GM23338 (cell line): ENCODE measurements around the gene APOA1. TPM values are rescaled to one million over a fixed set of nuclear protein-coding genes. Genes with fewer than 3 reads are reported as not detected.

Experiments
- ATAC-seq: fragments of 200-7000 bp; cut with Tn5 transposase; 3 replicates; pipeline ENCODE4 v1.9.1; 2020
- DNase-seq: peaks from one replicate; pipeline ENCODE4 v3.0.0-alpha.2; 2015; ENCODE audit warnings: low spot score
- H2AFZ ChIP-seq: fragments of 200-600 bp; sonication (generic); 2 replicates; pipeline ENCODE4 v1.8.0; 2016; ENCODE audit warnings: antibody characterized with exemption, mild to moderate bottlenecking, moderate library complexity
- H3F3A ChIP-seq: fragments of 200-600 bp; sonication (generic); replicated peaks from 2 replicates; pipeline ENCODE4 v1.8.0; 2017; ENCODE audit warnings: antibody characterized with exemption, mixed run types, low read depth
- H3K27ac ChIP-seq: fragments of 200-600 bp; sonication (generic); 2 replicates; pipeline ENCODE4 v1.6.1; 2016; ENCODE audit warnings: low read depth
- H3K27me3 ChIP-seq: fragments of 200-600 bp; sonication (generic); 2 replicates; pipeline ENCODE4 v1.8.0; 2016; ENCODE audit warnings: mild to moderate bottlenecking, mixed run types, moderate library complexity; ENCODE audit not compliant: insufficient read depth
- H3K36me3 ChIP-seq: fragments of 200-600 bp; sonication (generic); 2 replicates; pipeline ENCODE4 v1.8.0; 2016; ENCODE audit warnings: mild to moderate bottlenecking; ENCODE audit not compliant: insufficient read depth
- H3K4me1 ChIP-seq: fragments of 200-600 bp; sonication (generic); 2 replicates; pipeline ENCODE4 v1.8.0; 2016; ENCODE audit warnings: mild to moderate bottlenecking, moderate library complexity; ENCODE audit not compliant: insufficient read depth
- H3K4me2 ChIP-seq: fragments of 200-600 bp; sonication (generic); 2 replicates; pipeline ENCODE4 v1.7.1; 2017; ENCODE audit warnings: mixed run types
- H3K4me3 ChIP-seq: fragments of 200-600 bp; sonication (generic); 2 replicates; pipeline ENCODE4 v1.6.1; 2016; ENCODE audit warnings: mixed run types
- H3K79me2 ChIP-seq: fragments of 200-600 bp; sonication (generic); replicated peaks from 2 replicates; pipeline ENCODE4 v1.8.0; 2017; ENCODE audit warnings: mild to moderate bottlenecking; ENCODE audit not compliant: insufficient read depth
- H3K9me2 ChIP-seq: fragments of 200-600 bp; sonication (generic); 2 replicates; pipeline ENCODE4 v1.8.0; 2017; ENCODE audit not compliant: insufficient read depth
- H4K20me1 ChIP-seq: fragments of 200-600 bp; sonication (generic); replicated peaks from 2 replicates; pipeline ENCODE4 v1.8.0; 2017; ENCODE audit warnings: mild to moderate bottlenecking; ENCODE audit not compliant: insufficient read depth
- H3K27ac Mint-ChIP-seq: 2 replicates; pipeline ENCODE4 v1.8.0; 2020; ENCODE audit warnings: inconsistent platforms, mild to moderate bottlenecking, moderate library complexity, mixed read lengths
- H3K27me3 Mint-ChIP-seq: 3 replicates; pipeline ENCODE4 v1.8.0; 2022; ENCODE audit warnings: low read depth, mild to moderate bottlenecking, moderate library complexity, mixed read lengths, inconsistent platforms; ENCODE audit not compliant: insufficient read depth, poor library complexity
- H3K36me3 Mint-ChIP-seq: 3 replicates; pipeline ENCODE4 v1.8.0; 2021; ENCODE audit warnings: low read depth, mild to moderate bottlenecking, inconsistent platforms, moderate library complexity, mixed read lengths
- H3K4me1 Mint-ChIP-seq: 3 replicates; pipeline ENCODE4 v1.8.0; 2020; ENCODE audit warnings: mild to moderate bottlenecking, inconsistent platforms, mixed read lengths
- H3K4me3 Mint-ChIP-seq: 3 replicates; pipeline ENCODE4 v1.8.0; 2021; ENCODE audit warnings: moderate library complexity, mild to moderate bottlenecking, inconsistent platforms, mixed read lengths
- H3K9me3 Mint-ChIP-seq: 3 replicates; pipeline ENCODE4 v1.8.0; 2020; ENCODE audit warnings: moderate library complexity, mild to moderate bottlenecking, inconsistent platforms, mixed read lengths
- CREB1 ChIP-seq: fragments of 250-450 bp; sonication (Bioruptor Pico); IDR thresholded peaks from 2 replicates; pipeline ENCODE4 v1.5.0; 2020; ENCODE audit warnings: low read depth, mild to moderate bottlenecking, moderate library complexity
- CTCF ChIP-seq, 2 experiments: fragments of 200-600 bp in 1 of 2; sonication (generic) in 1 of 2; conservative IDR thresholded peaks; 2 replicates each; pipeline versions ENCODE4 v1.5.1 to v1.6.1; 2016 to 2017; ENCODE audit warnings: antibody characterized with exemption in 2 of 2, low read depth in 2 of 2, mild to moderate bottlenecking in 2 of 2, moderate library complexity in 1 of 2
- EZH2 ChIP-seq: fragments of 200-600 bp; sonication (generic); IDR thresholded peaks from one replicate; pipeline ENCODE4 v1.8.0; 2017; ENCODE audit warnings: antibody characterized with exemption, mild to moderate bottlenecking, low read depth; ENCODE audit not compliant: unreplicated experiment
- EZH2phosphoT487 ChIP-seq: fragments of 200-600 bp; sonication (generic); IDR thresholded peaks from one replicate; pipeline ENCODE4 v1.8.1; 2018; ENCODE audit warnings: antibody characterized with exemption; ENCODE audit not compliant: unreplicated experiment
- JUNB ChIP-seq: IDR thresholded peaks from one replicate; pipeline ENCODE4 v1.6.1; 2016; ENCODE audit warnings: antibody characterized with exemption; ENCODE audit not compliant: unreplicated experiment
- NANOG ChIP-seq: IDR thresholded peaks from 2 replicates; pipeline ENCODE4 v1.6.1; 2016; ENCODE audit warnings: antibody characterized with exemption, borderline replicate concordance
- POLR2AphosphoS5 ChIP-seq: IDR thresholded peaks from 2 replicates; pipeline ENCODE4 v1.6.1; 2016; ENCODE audit warnings: antibody characterized with exemption, low read depth
- STAT1 ChIP-seq: IDR thresholded peaks from one replicate; pipeline ENCODE4 v1.6.1; 2016; ENCODE audit warnings: antibody characterized with exemption; ENCODE audit not compliant: unreplicated experiment
- ZNF114 ChIP-seq: fragments of 250-450 bp; sonication (Bioruptor Pico); IDR thresholded peaks from 2 replicates; pipeline ENCODE4 v1.5.0; 2020; ENCODE audit warnings: mild to moderate bottlenecking, moderate library complexity
- ZNF331 ChIP-seq: fragments of 250-450 bp; sonication (Bioruptor Pico); IDR thresholded peaks from 2 replicates; pipeline ENCODE4 v1.5.0; 2020; ENCODE audit warnings: low read depth, mild to moderate bottlenecking, moderate library complexity
- polyA plus RNA-seq: library from polyadenylated mRNA; unstranded; fragments of >200 nt; fragmentation: Nextera tagmentation; extraction: Ambion mirVana; gene quantifications from 2 replicates; pipeline ENCODE4 v1.2.1, GENCODE V29; 2016
- total RNA-seq: library from RNA; depleted of rRNA; stranded (reverse); fragments of >200 nt; shearing (Covaris generic); gene quantifications from 2 replicates; pipeline ENCODE4 v1.2.3, GENCODE V29; 2014
- TF ChIP-seq, protein P1 (sequence below): fragments of 250-450 bp; sonication (Bioruptor Pico); IDR thresholded peaks from 2 replicates; pipeline ENCODE4 v1.5.0; 2020; ENCODE audit warnings: mild to moderate bottlenecking, moderate library complexity
- TF ChIP-seq, protein P2 (sequence below): IDR thresholded peaks from 2 replicates; pipeline ENCODE4 v1.6.1; 2016; ENCODE audit warnings: antibody characterized with exemption
- TF ChIP-seq, protein P3 (sequence below): IDR thresholded peaks from one replicate; pipeline ENCODE4 v1.6.1; 2018; ENCODE audit warnings: antibody characterized with exemption; ENCODE audit not compliant: unreplicated experiment

The APOA1 gene
- total and polyA plus RNA-seq, 2 experiments from 2014 or later = 0.60 TPM; not detected in 1

DNA sequence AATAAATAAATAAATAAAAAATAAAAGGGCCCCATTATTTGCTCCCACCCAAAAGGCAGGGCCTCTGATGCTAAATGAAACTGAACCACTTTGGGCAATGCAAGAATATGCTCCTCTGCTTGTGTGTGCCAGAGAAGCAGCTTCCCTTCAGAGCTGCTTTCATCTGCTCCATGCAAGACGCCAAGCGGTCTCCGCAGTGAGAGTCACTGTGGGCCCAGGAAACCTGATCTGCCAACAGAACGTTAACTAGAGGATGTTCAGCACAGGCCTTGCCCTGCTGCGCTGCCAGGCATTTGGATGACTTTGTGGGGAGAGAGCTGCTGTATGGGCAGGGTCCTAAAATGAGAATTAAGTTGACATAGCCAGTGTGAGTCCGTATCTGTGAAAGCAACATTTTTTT is 43.7 kb upstream of the APOA1 start:
- Histone ChIP-seq H2AFZ (no peak overlapping the region), H3K4me2 (no peak overlapping the region), H3K4me1 (no peaks in the 10 kb centered on the region; the same call in 1 of the 2 replicates), H4K20me1 (peaks cover 4% of the 10 kb centered on the region; the same call in 1 of the 2 replicates), H3K27me3 (no peaks in the 10 kb centered on the region), H3K4me3 (no peak overlapping the region), H3K79me2 (no peaks in the 10 kb centered on the region), H3K9me2 (no peaks in the 10 kb centered on the region), H3F3A (no peaks in the 10 kb centered on the region), H3K27ac (no peak overlapping the region), H3K36me3 (no peaks in the 10 kb centered on the region)
- H3K4me3 Mint-ChIP-seq = no peak overlapping the region
- H3K9me3 Mint-ChIP-seq = no peaks in the 10 kb centered on the region
- H3K36me3 Mint-ChIP-seq = no peaks in the 10 kb centered on the region
- no peak overlapping the region for H3K27ac Mint-ChIP-seq
- DNase-seq = peak; percentile 17
- H3K27me3 Mint-ChIP-seq = no peaks in the 10 kb centered on the region
- ATAC-seq = peak; percentile 39; the same call in 2 of the 3 replicates
- TF ChIP-seq, protein P1, sequence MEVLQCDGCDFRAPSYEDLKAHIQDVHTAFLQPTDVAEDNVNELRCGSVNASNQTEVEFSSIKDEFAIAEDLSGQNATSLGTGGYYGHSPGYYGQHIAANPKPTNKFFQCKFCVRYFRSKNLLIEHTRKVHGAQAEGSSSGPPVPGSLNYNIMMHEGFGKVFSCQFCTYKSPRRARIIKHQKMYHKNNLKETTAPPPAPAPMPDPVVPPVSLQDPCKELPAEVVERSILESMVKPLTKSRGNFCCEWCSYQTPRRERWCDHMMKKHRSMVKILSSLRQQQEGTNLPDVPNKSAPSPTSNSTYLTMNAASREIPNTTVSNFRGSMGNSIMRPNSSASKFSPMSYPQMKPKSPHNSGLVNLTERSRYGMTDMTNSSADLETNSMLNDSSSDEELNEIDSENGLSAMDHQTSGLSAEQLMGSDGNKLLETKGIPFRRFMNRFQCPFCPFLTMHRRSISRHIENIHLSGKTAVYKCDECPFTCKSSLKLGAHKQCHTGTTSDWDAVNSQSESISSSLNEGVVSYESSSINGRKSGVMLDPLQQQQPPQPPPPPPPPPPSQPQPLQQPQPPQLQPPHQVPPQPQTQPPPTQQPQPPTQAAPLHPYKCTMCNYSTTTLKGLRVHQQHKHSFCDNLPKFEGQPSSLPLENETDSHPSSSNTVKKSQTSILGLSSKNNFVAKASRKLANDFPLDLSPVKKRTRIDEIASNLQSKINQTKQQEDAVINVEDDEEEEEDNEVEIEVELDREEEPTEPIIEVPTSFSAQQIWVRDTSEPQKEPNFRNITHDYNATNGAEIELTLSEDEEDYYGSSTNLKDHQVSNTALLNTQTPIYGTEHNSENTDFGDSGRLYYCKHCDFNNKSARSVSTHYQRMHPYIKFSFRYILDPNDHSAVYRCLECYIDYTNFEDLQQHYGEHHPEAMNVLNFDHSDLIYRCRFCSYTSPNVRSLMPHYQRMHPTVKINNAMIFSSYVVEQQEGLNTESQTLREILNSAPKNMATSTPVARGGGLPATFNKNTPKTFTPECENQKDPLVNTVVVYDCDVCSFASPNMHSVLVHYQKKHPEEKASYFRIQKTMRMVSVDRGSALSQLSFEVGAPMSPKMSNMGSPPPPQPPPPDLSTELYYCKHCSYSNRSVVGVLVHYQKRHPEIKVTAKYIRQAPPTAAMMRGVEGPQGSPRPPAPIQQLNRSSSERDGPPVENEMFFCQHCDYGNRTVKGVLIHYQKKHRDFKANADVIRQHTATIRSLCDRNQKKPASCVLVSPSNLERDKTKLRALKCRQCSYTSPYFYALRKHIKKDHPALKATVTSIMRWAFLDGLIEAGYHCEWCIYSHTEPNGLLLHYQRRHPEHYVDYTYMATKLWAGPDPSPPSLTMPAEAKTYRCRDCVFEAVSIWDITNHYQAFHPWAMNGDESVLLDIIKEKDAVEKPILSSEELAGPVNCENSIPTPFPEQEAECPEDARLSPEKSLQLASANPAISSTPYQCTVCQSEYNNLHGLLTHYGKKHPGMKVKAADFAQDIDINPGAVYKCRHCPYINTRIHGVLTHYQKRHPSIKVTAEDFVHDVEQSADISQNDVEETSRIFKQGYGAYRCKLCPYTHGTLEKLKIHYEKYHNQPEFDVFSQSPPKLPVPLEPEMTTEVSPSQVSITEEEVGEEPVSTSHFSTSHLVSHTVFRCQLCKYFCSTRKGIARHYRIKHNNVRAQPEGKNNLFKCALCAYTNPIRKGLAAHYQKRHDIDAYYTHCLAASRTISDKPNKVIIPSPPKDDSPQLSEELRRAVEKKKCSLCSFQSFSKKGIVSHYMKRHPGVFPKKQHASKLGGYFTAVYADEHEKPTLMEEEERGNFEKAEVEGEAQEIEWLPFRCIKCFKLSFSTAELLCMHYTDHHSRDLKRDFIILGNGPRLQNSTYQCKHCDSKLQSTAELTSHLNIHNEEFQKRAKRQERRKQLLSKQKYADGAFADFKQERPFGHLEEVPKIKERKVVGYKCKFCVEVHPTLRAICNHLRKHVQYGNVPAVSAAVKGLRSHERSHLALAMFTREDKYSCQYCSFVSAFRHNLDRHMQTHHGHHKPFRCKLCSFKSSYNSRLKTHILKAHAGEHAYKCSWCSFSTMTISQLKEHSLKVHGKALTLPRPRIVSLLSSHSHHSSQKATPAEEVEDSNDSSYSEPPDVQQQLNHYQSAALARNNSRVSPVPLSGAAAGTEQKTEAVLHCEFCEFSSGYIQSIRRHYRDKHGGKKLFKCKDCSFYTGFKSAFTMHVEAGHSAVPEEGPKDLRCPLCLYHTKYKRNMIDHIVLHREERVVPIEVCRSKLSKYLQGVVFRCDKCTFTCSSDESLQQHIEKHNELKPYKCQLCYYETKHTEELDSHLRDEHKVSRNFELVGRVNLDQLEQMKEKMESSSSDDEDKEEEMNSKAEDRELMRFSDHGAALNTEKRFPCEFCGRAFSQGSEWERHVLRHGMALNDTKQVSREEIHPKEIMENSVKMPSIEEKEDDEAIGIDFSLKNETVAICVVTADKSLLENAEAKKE (CRISPR knock-in tag) = no peak
- TF ChIP-seq JUNB (no peak), EZH2phosphoT487 (no peak), NANOG (no peak), POLR2AphosphoS5 (no peak), ZNF331 (CRISPR knock-in tag) (no peak), CREB1 (CRISPR knock-in tag) (no peak), ZNF114 (no peak), EZH2 (no peak), STAT1 (no peak), CTCF (conservative IDR thresholded peaks at IDR 0.05; ENCODE audit: low read depth in 2 of 2) (no peak)
- TF ChIP-seq, protein P2, sequence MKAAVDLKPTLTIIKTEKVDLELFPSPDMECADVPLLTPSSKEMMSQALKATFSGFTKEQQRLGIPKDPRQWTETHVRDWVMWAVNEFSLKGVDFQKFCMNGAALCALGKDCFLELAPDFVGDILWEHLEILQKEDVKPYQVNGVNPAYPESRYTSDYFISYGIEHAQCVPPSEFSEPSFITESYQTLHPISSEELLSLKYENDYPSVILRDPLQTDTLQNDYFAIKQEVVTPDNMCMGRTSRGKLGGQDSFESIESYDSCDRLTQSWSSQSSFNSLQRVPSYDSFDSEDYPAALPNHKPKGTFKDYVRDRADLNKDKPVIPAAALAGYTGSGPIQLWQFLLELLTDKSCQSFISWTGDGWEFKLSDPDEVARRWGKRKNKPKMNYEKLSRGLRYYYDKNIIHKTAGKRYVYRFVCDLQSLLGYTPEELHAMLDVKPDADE = no peak
- TF ChIP-seq, protein P3, sequence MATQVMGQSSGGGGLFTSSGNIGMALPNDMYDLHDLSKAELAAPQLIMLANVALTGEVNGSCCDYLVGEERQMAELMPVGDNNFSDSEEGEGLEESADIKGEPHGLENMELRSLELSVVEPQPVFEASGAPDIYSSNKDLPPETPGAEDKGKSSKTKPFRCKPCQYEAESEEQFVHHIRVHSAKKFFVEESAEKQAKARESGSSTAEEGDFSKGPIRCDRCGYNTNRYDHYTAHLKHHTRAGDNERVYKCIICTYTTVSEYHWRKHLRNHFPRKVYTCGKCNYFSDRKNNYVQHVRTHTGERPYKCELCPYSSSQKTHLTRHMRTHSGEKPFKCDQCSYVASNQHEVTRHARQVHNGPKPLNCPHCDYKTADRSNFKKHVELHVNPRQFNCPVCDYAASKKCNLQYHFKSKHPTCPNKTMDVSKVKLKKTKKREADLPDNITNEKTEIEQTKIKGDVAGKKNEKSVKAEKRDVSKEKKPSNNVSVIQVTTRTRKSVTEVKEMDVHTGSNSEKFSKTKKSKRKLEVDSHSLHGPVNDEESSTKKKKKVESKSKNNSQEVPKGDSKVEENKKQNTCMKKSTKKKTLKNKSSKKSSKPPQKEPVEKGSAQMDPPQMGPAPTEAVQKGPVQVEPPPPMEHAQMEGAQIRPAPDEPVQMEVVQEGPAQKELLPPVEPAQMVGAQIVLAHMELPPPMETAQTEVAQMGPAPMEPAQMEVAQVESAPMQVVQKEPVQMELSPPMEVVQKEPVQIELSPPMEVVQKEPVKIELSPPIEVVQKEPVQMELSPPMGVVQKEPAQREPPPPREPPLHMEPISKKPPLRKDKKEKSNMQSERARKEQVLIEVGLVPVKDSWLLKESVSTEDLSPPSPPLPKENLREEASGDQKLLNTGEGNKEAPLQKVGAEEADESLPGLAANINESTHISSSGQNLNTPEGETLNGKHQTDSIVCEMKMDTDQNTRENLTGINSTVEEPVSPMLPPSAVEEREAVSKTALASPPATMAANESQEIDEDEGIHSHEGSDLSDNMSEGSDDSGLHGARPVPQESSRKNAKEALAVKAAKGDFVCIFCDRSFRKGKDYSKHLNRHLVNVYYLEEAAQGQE = no peak
- H3K4me1 Mint-ChIP-seq = peaks cover 3% of the 10 kb centered on the region; the same call in 2 of the 3 replicates
